Measurements from ENCODE around the gene SPP2.

GRCh38 chr2:234046521-234046920 is 4.0 kb upstream of the SPP2 start:
- no peak for TF ChIP-seq POLR2A (IDR thresholded peaks at IDR 0.05)
- no peak for TF ChIP-seq CTCF (IDR thresholded peaks at IDR 0.05)
